IMR-90 (cell line): ENCODE measurements around the gene OR8B2. TPM values are rescaled to one million over a fixed set of nuclear protein-coding genes. Genes with fewer than 3 reads are reported as not detected.

ENCODE experiments used
- ATAC-seq: fragments of 200-7000 bp; cut with Tn5 transposase; 2 replicates; pipeline ENCODE4 v1.9.1; 2020; ENCODE audit warnings: low read depth, mild to moderate bottlenecking, moderate library complexity
- BruUV-seq: library from RNA; stranded (reverse); fragments of 400-500 nt; replicated peaks from 2 replicates; lab custom pipeline; 2021; lab: Mats Ljungman, UMichigan
- CTCF ChIA-PET: fragments of 300-600 bp; formaldehyde crosslinking; extraction: SDS; loops from one replicate; lab custom pipeline; 2021; ENCODE audit warnings: antibody characterized with exemption; lab: Yijun Ruan, JAX
- POLR2A ChIA-PET: fragments of 300-600 bp; sonication (Branson Sonifier 250); formaldehyde crosslinking; loops from one replicate; lab custom pipeline; 2022; ENCODE audit warnings: antibody characterized with exemption; ENCODE audit not compliant: unreplicated experiment; lab: Charles Lee
- DNase-seq: peaks from one replicate; pipeline ENCODE4 v3.0.0; 2013
- H2AFZ ChIP-seq: replicated peaks from 2 replicates; pipeline ENCODE3; 2013; ENCODE audit warnings: low read length, mild to moderate bottlenecking; ENCODE audit not compliant: poor library complexity
- H2AK5ac ChIP-seq: 2 replicates; pipeline ENCODE4 v1.6.1; 2013; ENCODE audit warnings: low read depth, low read length, inconsistent platforms
- H2AK9ac ChIP-seq: replicated peaks from 2 replicates; pipeline ENCODE3; 2013; ENCODE audit warnings: mild to moderate bottlenecking, low read depth, low read length, moderate library complexity; ENCODE audit not compliant: poor library complexity
- H2BK120ac ChIP-seq: 2 replicates; pipeline ENCODE4 v1.6.1; 2013; ENCODE audit warnings: low read depth, low read length, inconsistent platforms
- H2BK15ac ChIP-seq: 3 replicates; pipeline ENCODE4 v1.6.1; 2013; ENCODE audit warnings: low read depth, low read length, inconsistent platforms
- H2BK20ac ChIP-seq: 2 replicates; pipeline ENCODE4 v1.6.1; 2013; ENCODE audit warnings: low read depth, mild to moderate bottlenecking, inconsistent platforms, low read length, moderate library complexity
- H2BK5ac ChIP-seq: 2 replicates; pipeline ENCODE4 v1.6.1; 2013; ENCODE audit warnings: mild to moderate bottlenecking, low read depth, low read length, inconsistent platforms; ENCODE audit not compliant: poor library complexity, severe bottlenecking
- H3K14ac ChIP-seq: replicated peaks from 2 replicates; pipeline ENCODE4 v1.6.1; 2013; ENCODE audit warnings: low read depth, low read length, inconsistent platforms
- H3K18ac ChIP-seq: 2 replicates; pipeline ENCODE4 v1.6.1; 2013; ENCODE audit warnings: low read depth, low read length, control low read depth
- H3K23ac ChIP-seq: 2 replicates; pipeline ENCODE4 v1.6.1; 2013; ENCODE audit warnings: low read depth, low read length, inconsistent platforms
- H3K27ac ChIP-seq: 2 replicates; pipeline ENCODE4 v1.5.1; 2013; ENCODE audit warnings: mild to moderate bottlenecking, control low read depth, low read length; ENCODE audit not compliant: insufficient read depth
- H3K27me3 ChIP-seq: 2 replicates; pipeline ENCODE4 v1.6.1; 2013; ENCODE audit warnings: low read length; ENCODE audit not compliant: control insufficient read depth, insufficient read depth
- H3K36me3 ChIP-seq: 2 replicates; pipeline ENCODE4 v1.6.1; 2013; ENCODE audit warnings: low read length, mixed read lengths; ENCODE audit not compliant: control insufficient read depth, insufficient read depth
- H3K4ac ChIP-seq: 2 replicates; pipeline ENCODE4 v1.6.1; 2013; ENCODE audit warnings: low read depth, low read length, inconsistent platforms
- H3K4me1 ChIP-seq: 2 replicates; pipeline ENCODE4 v1.6.1; 2013; ENCODE audit warnings: low read length, mixed read lengths; ENCODE audit not compliant: control insufficient read depth, insufficient read depth
- H3K4me2 ChIP-seq: 2 replicates; pipeline ENCODE4 v1.6.1; 2013; ENCODE audit warnings: low read depth, mild to moderate bottlenecking, control low read depth, low read length, moderate library complexity
- H3K4me3 ChIP-seq: 2 replicates; pipeline ENCODE4 v1.5.1; 2013; ENCODE audit warnings: low read depth, mild to moderate bottlenecking, control low read depth, low read length, moderate library complexity; ENCODE audit not compliant: insufficient read depth
- H3K56ac ChIP-seq: 2 replicates; pipeline ENCODE4 v1.6.1; 2013; ENCODE audit warnings: low read length, inconsistent platforms; ENCODE audit not compliant: insufficient read depth; ENCODE audit errors: extremely low read depth
- H3K79me1 ChIP-seq, 2 experiments: 2 replicates each; pipeline ENCODE4 v1.6.1; 2013; ENCODE audit warnings: low read length in 2 of 2, inconsistent platforms in 1 of 2, low read depth in 1 of 2
- H3K9ac ChIP-seq: 2 replicates; pipeline ENCODE4 v1.6.1; 2013; ENCODE audit warnings: low read depth, low read length, control low read depth
- H3K9me1 ChIP-seq: 2 replicates; pipeline ENCODE4 v1.6.1; 2013; ENCODE audit warnings: low read length, inconsistent platforms; ENCODE audit not compliant: insufficient read depth
- H3K9me3 ChIP-seq: 2 replicates; pipeline ENCODE4 v1.6.1; 2013; ENCODE audit warnings: low read length; ENCODE audit not compliant: control insufficient read depth, insufficient read depth
- H4K20me1 ChIP-seq: 2 replicates; pipeline ENCODE4 v1.6.1; 2013; ENCODE audit warnings: low read length, inconsistent platforms; ENCODE audit not compliant: insufficient read depth
- H4K5ac ChIP-seq: 2 replicates; pipeline ENCODE4 v1.6.1; 2013; ENCODE audit warnings: mild to moderate bottlenecking, low read depth, low read length, control low read depth
- H4K8ac ChIP-seq, 2 experiments: 2 replicates each; pipeline ENCODE4 v1.6.1; 2013; ENCODE audit warnings: low read depth in 2 of 2, low read length in 2 of 2, control low read depth in 1 of 2, inconsistent platforms in 1 of 2
- H4K91ac ChIP-seq: 2 replicates; pipeline ENCODE4 v1.6.1; 2013; ENCODE audit warnings: low read depth, low read length, inconsistent platforms; ENCODE audit not compliant: insufficient read depth
- BHLHE40 ChIP-seq: fragments of 150-350 bp; IDR thresholded peaks from 2 replicates; pipeline ENCODE4 v1.6.1; 2016; ENCODE audit warnings: mild to moderate bottlenecking, low read depth, low read length
- CEBPB ChIP-seq: IDR thresholded peaks from 2 replicates; pipeline ENCODE4 v1.6.1; 2012; ENCODE audit warnings: low read depth, low read length, improper control_type of control experiment
- ELK1 ChIP-seq: fragments of 150-350 bp; IDR thresholded peaks from 2 replicates; pipeline ENCODE4 v1.6.1; 2016; ENCODE audit warnings: low read depth, mild to moderate bottlenecking, low read length, moderate library complexity, borderline replicate concordance
- FOS ChIP-seq: fragments of 150-350 bp; IDR thresholded peaks from 2 replicates; pipeline ENCODE4 v1.6.1; 2016; ENCODE audit warnings: low read depth, low read length
- MAZ ChIP-seq: IDR thresholded peaks from 2 replicates; pipeline ENCODE4 v1.6.1; 2012; ENCODE audit warnings: low read depth, mild to moderate bottlenecking, low read length, improper control_type of control experiment, moderate library complexity, borderline replicate concordance
- MXI1 ChIP-seq: IDR thresholded peaks from 2 replicates; pipeline ENCODE4 v1.6.1; 2012; ENCODE audit warnings: low read depth, mild to moderate bottlenecking, low read length, moderate library complexity, borderline replicate concordance
- POLR2A ChIP-seq: IDR thresholded peaks from 2 replicates; pipeline ENCODE4 v1.6.1; 2012; ENCODE audit warnings: mild to moderate bottlenecking, low read depth, low read length
- SMC3 ChIP-seq: fragments of 150-350 bp; IDR thresholded peaks from 2 replicates; pipeline ENCODE4 v1.6.1; 2016; ENCODE audit warnings: low read depth, mild to moderate bottlenecking, antibody characterized with exemption, low read length, moderate library complexity
- WGBS, 2 experiments: methylation state at CpG; one replicate each; pipeline versions ENCODE4 v1.1.5 to v1.1.7; 2013; ENCODE audit warnings: missing lambda C conversion rate in 2 of 2; ENCODE audit not compliant: insufficient read length in 1 of 2; ENCODE audit errors: extremely low coverage in 2 of 2; 5-methylcytosine and 5-hydroxymethylcytosine counted together
- dilution Hi-C: fragments of 300-500 bp; cut with HindIII; formaldehyde crosslinking; loops from one replicate; pipeline ENCODE4 v1.14.3; 2018; ENCODE audit warnings: low sequenced_read_pairs; ENCODE audit not compliant: unreplicated experiment
- in situ Hi-C: fragments of 300-500 bp; cut with MboI; formaldehyde crosslinking; loops from 3 replicates; pipeline ENCODE4 v1.14.3; 2019; ENCODE audit warnings: low sequenced_read_pairs, inconsistent platforms, mixed read lengths
- intact Hi-C: fragments of 100-400 bp; cut with micrococcal nuclease; formaldehyde crosslinking; loops from 2 replicates; pipeline ENCODE4 v1.10.0; 2022
- polyA plus RNA-seq, 3 experiments: library from polyadenylated mRNA; depleted of rRNA; stranded (reverse); fragments of >200 nt; gene quantifications; 2 replicates each; pipeline ENCODE4 v1.2.3, GENCODE V29; 2012; ENCODE audit warnings: low replicate concordance in 1 of 3
- total RNA-seq: library from RNA; depleted of rRNA; stranded (reverse); fragments of >200 nt; gene quantifications from 2 replicates; pipeline ENCODE4 v1.2.3, GENCODE V29; 2012; rRNA removed

OR8B2 gene
- total and polyA plus RNA-seq, 2 of the 4 experiments (the other 2 are of a cell fraction): not detected

GRCh38 chr11:124339396-124340141, 44.7 kb downstream of the OR8B2 start:
- no peak overlapping the region for H4K8ac ChIP-seq
- WGBS, 2 experiments: no CpG with 5 or more reads among the region's 6 CpGs
- H2AK9ac ChIP-seq: no peak overlapping the region
- no peak overlapping the region for H2BK15ac ChIP-seq
- ChIA-PET POLR2A (no interaction called here), CTCF (no interaction called here)
- dilution Hi-C loops: no loop called here
- no peaks in the 10 kb centered on the region for H3K27me3 ChIP-seq
- no peak overlapping the region for H4K5ac ChIP-seq
- in situ Hi-C loops: no loop called here
- H3K23ac ChIP-seq: no peak overlapping the region
- H3K4me2 ChIP-seq: no peak overlapping the region
- no peaks in the 10 kb centered on the region for H3K9me1 ChIP-seq
- H3K4ac ChIP-seq: no peak overlapping the region
- no peaks in the 10 kb centered on the region for H3K36me3 ChIP-seq
- intact Hi-C loops: no loop called here
- H3K4me1 ChIP-seq: no peaks in the 10 kb centered on the region
- H4K91ac ChIP-seq: no peak overlapping the region
- no peak overlapping the region for H3K4me3 ChIP-seq
- no peaks in the 10 kb centered on the region for H3K79me1 ChIP-seq
- no peak overlapping the region for H3K14ac ChIP-seq
- TF ChIP-seq BHLHE40 (no peak), CEBPB (no peak), ELK1 (no peak), MAZ (no peak), FOS (no peak), MXI1 (no peak), POLR2A (no peak), SMC3 (no peak)
- H4K20me1 ChIP-seq: no peaks in the 10 kb centered on the region
- H3K9ac ChIP-seq: no peak overlapping the region
- H2BK120ac ChIP-seq: no peak overlapping the region
- no peak overlapping the region for H2AK5ac ChIP-seq
- BruUV-seq: no TSS peak
- no peak overlapping the region for H2AFZ ChIP-seq
- ATAC-seq (no peak), DNase-seq (no peak)
- H3K27ac ChIP-seq: no peak overlapping the region
- no peak overlapping the region for H3K18ac ChIP-seq
- no peak overlapping the region for H2BK20ac ChIP-seq
- no peak overlapping the region for H2BK5ac ChIP-seq
- H3K9me3 ChIP-seq: no peaks in the 10 kb centered on the region
- H3K56ac ChIP-seq: no peak overlapping the region

Other genes starting within 250 kb of the OR8B2 start
- not detected in 2 replicates for gene OR10D3, start 201.2 kb downstream of the OR8B2 start, total RNA-seq
- not detected in 2 replicates for gene OR10D3, start 201.2 kb downstream of the OR8B2 start, polyA plus RNA-seq (2012; rRNA removed)
- gene OR8G1, start 143.4 kb downstream of the OR8B2 start, total RNA-seq: not detected in 2 replicates
- gene OR8G1, start 143.4 kb downstream of the OR8B2 start, polyA plus RNA-seq (2012; rRNA removed): not detected in 2 replicates
- gene OR8G5, start 128.1 kb downstream of the OR8B2 start, total RNA-seq: not detected in 2 replicates
- gene OR8G5, start 128.1 kb downstream of the OR8B2 start, polyA plus RNA-seq (2012; rRNA removed): not detected in 2 replicates
- not detected in 2 replicates for gene OR8D1, start 70.5 kb downstream of the OR8B2 start, total RNA-seq
- gene OR8D1, start 70.5 kb downstream of the OR8B2 start, polyA plus RNA-seq (2012; rRNA removed): not detected in 2 replicates
- gene OR8D2, start 64.3 kb downstream of the OR8B2 start, total RNA-seq: not detected in 2 replicates
- gene OR8D2, start 64.3 kb downstream of the OR8B2 start, polyA plus RNA-seq (2012; rRNA removed): not detected in 2 replicates
- gene OR8B3, start 14.5 kb upstream of the OR8B2 start, total RNA-seq: not detected in 2 replicates
- gene OR8B3, start 14.5 kb upstream of the OR8B2 start, polyA plus RNA-seq (2012; rRNA removed): not detected in 2 replicates
- not detected in 2 replicates for gene OR8B4, start 40.4 kb upstream of the OR8B2 start, total RNA-seq
- not detected in 2 replicates for gene OR8B4, start 40.4 kb upstream of the OR8B2 start, polyA plus RNA-seq (2012; rRNA removed)
- gene OR8B8, start 61.2 kb upstream of the OR8B2 start, total RNA-seq: not detected in 2 replicates
- gene OR8B8, start 61.2 kb upstream of the OR8B2 start, polyA plus RNA-seq (2012; rRNA removed): not detected in 2 replicates
- gene OR8B12, start 159.2 kb upstream of the OR8B2 start, total RNA-seq: not detected in 2 replicates
- gene OR8B12, start 159.2 kb upstream of the OR8B2 start, polyA plus RNA-seq (2012; rRNA removed): not detected in 2 replicates
- gene OR8A1, start 185.5 kb upstream of the OR8B2 start, total RNA-seq: not detected in 2 replicates
- not detected in 2 replicates for gene OR8A1, start 185.5 kb upstream of the OR8B2 start, polyA plus RNA-seq (2012; rRNA removed)
- not detected in 2 replicates for gene PANX3, start 226.9 kb upstream of the OR8B2 start, total RNA-seq
- gene PANX3, start 226.9 kb upstream of the OR8B2 start, polyA plus RNA-seq (2012; rRNA removed): not detected in 2 replicates
- gene TBRG1, start 238.4 kb upstream of the OR8B2 start, total RNA-seq: 11.9 and 13.3 TPM in 2 replicates
- 20.2 and 23.2 TPM in 2 replicates for gene TBRG1, start 238.4 kb upstream of the OR8B2 start, polyA plus RNA-seq (2012; rRNA removed)